Stimulated activated CD8-positive, alpha-beta memory T cell treated with anti-CD3 and anti-CD28 coated beads, Interleukin-2, amount 100 ng/mL, for 48 hours (primary cell): ENCODE measurements around the gene KCTD14.
"Not testable (repeated sequence)": the region's sequence is repeated elsewhere in the genome, so short reads cannot be mapped to it uniquely, and the experiment has no call there.

Experiments used
- DNase-seq, 2 donors: peaks; one replicate each; pipeline ENCODE4 v3.0.0-alpha.2; 2020; ENCODE audit warnings: low read depth in 2 of 2

KCTD14 gene

DNA sequence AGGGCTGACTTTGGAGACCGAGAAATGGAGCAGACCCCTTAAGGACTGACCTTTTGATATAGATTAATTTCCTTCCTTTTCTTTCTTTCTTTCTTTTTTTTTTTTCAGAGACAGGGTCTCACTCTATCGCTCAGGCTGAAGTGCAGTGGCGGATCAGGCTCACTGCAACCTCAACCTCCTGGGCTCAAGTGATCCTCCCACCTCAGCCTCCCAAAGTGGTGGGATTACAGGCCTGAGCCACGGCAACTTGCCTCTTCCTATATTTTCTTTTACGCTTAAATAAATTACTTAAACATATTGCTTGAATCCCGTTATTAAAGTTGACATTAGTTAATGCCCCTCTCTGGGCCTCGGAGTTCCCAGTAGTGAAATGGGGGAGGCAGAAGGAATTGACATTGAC, 350 bp upstream of the KCTD14 start:
- DNase-seq = no peak

DNA sequence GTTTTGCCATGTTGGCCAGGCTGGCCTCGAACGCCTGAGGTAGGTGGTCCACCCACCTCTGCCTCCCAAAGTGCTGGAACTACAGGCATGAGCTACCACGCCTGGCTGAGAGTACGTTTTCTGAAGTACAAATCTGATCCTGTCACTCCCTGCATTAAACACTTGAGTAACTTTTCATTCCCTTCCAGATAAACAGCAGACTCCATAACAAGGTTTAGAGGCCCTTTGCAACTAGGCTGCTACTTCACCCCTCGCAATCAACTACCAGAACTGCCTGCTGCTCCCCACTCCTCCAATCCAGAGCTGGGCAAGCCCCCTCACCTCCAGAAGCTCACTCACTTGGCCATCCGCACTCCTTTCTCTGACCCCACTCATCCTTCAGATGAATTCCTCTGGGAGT, 1.5 kb downstream of the KCTD14 start:
- no peak for DNase-seq

DNA sequence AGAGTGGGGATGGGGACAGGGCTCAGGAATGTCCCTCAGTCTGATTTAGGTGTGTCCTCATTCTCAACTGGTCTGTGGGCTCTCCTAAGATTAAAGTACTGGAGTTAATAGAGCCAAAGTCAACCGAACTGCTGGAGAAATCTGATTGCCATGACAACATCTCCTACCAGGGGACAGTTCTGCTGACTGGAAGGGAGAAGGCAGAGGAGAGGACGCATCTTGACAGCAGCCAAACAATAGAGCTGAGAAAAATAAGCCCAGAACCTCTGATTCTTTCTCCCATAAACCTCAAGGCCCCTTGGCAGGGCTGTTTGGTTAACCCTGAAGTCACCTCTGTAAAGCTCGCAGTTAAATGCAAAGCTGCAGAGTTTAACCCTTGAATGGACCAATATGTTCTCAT, 2.8 kb downstream of the KCTD14 start:
- no peak for DNase-seq

DNA sequence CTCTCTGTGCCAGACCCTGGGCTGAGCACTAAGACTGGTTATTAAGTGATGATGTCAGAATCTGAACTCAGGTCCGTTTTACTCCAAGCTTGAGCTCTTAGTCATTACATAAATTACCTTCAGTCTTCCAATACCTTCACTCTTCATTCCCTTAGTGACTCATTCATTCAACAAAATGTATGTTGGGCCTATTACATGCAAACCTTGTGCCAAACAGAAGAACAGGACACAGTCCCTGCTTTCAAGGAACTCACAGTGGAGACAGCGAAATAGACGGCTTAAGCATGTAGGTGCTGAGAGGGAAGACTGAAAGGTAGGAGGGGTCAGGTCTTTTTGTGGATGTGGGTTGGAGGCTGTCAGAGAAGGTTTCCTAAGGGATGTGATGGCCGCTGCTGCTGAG, 3.3 kb downstream of the KCTD14 start:
- DNase-seq = no peak

DNA sequence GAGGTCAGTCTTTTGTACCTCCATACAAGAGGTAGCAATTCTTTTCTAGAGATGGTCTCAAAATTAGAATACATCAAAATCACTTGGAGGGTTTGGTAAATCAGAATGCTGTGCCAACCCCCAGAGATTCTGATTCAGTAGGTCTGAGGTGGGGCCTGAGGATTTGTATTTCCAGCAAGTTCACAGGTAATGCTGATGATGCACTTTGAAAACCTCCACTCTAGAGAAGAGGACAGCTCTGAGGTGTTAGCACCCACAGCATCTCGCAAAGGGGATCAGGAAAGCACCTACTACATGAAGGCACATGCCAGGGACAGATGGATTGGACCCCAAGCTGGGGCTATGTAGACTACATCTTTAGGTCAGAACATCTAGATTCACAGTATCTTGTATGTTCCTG, 7.2 kb downstream of the KCTD14 start:
- DNase-seq = no peak

DNA sequence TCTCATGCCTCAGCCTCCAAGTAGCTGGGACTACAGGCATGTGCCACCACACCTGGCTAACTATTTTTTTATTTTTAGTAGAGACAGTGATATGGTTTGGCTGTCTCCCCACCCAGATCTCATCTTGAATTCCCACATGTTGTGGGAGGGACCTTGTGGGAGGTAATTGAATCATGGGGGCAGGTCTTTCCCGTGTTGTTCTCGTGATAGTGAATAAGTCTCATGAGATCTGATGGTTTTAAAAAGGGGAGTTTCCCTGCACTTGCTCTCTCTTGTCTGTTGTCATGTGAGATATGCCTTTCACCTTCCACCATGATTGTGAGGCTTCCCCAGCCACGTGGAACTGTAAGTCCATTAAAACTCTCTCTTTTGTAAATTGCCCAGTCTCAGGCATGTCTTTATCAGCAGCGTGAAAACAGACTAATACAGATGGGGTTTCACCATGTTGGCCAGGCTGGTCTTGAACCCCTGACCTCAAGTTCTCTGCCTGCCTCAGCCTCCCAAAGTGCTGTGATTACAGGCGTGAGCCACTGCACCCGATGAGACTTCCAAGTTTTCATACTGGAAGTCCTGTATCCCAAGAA, 8.0 kb downstream of the KCTD14 start:
- not testable (repeated sequence) for DNase-seq

DNA sequence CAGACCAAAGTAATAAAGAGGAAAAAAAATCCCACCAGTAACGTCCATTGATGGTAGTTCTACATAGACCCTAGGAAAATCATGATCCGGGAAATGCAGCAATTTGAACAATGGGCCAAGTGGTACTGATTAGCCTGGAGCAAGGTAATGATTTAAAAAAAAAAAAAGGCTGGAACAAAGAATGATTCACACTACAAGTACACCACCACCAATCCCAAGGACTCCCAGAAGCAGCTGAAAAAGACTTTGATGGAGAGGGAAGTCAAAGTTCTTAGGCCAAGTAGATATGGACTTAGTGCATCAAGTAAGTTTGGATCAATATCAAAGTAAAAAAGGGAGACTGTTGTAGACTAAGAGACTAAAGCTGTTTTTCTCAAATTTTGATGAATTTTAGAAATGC, 11.8 kb downstream of the KCTD14 start:
- no peak for DNase-seq

DNA sequence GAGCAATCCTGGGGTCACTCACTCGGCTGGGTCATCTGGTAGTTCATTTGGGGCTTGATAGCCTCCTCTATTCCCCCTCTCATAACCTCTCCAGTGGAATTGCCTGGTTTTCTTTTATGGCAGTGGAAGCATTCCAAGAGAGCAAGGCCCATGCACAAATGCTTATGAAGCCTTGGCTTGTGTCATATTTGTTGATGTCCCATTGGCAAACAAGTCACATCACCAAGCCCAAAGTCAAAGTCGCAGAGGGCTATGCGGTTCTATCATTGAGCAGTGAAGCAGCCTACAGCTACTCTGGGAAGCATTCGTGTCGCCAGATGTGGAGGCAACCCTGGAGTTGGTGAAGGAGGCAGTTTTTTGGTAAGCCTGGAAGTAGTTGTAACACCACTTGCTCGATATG, 12.3 kb downstream of the KCTD14 start:
- DNase-seq = no peak

DNA sequence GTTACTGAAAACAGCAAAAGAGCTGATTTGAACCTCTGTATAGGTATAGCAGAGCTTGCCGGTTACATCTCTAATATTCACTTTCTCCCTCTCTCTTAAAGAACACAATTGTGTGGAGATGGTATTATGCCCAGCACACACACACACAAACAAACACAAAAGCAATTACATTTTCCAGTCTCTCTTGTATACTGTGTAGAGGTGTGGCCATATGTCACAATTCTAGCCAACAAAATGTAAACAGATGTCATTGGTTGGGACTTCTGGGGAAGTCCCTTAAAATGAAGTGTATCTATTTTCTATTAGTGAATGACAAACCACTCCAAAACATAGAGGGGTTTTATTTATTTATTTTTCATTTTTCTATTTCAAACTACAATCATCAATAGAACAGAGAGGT, 12.8 kb downstream of the KCTD14 start:
- DNase-seq = no peak

DNA sequence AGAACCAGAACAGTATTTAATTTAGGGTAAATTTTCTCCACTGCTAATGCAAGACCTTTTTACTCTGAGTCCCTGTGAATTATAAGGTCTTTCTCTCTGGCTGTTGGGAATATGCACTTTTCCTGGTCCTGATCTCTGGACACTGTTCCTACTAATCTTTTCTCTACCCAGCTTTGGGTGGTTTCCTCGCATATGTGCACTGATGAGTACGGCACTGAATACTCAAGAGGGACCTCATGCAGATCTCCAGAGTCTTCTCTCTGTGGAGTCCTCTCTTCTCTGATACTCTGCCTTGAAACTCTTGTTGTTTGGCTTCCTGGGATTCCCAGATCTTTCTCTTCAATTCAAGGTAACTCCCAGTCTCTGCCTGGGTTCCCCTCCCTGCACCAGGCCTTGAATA, 14.0 kb downstream of the KCTD14 start:
- no peak for DNase-seq

DNA sequence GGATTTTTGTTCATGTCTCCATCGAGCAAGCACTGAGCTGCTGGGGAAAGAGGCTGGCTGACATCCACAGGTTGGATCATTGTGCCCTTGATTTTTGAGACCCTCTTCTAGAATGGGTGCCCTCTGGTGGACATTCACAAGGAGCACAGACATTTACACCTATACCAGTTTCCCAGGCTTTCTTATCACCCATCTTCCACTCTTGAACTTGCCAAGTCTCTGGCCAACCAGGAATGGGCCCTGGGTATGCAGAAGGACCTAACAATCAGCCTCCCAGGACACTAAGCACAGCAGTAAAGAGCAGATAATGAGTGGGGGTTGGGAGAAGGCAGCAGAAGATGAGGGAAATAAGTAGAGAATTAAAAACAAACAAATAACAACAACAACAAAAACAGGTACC, 22.9 kb downstream of the KCTD14 start:
- DNase-seq = no peak

DNA sequence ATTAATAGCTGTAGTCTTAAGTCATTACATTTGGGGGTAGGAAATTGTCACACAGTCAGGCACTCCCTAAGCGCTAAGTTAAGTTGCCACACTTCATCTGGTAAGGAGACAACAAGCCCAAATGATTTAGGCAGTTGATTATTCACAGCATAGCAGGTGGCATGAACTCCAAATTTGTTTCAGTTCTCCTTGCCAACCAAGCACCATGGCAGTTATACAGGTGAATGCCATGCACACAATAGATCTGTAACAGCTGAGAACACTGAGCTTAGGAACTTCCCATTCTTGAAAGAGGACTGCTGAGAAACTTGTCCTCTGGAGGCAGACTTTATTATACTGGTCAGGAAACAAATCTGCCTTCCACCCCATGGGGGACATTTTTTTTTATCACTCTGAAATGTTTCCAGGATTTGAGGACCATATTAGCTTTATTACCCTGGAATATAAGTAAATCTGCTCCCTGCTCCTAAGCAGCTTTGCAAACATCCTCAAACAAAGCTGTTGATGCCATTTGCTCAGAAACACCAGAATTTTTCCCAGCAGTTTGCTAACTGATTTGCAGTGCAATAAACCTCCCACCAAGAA, 23.5 kb downstream of the KCTD14 start:
- no peak for DNase-seq

DNA sequence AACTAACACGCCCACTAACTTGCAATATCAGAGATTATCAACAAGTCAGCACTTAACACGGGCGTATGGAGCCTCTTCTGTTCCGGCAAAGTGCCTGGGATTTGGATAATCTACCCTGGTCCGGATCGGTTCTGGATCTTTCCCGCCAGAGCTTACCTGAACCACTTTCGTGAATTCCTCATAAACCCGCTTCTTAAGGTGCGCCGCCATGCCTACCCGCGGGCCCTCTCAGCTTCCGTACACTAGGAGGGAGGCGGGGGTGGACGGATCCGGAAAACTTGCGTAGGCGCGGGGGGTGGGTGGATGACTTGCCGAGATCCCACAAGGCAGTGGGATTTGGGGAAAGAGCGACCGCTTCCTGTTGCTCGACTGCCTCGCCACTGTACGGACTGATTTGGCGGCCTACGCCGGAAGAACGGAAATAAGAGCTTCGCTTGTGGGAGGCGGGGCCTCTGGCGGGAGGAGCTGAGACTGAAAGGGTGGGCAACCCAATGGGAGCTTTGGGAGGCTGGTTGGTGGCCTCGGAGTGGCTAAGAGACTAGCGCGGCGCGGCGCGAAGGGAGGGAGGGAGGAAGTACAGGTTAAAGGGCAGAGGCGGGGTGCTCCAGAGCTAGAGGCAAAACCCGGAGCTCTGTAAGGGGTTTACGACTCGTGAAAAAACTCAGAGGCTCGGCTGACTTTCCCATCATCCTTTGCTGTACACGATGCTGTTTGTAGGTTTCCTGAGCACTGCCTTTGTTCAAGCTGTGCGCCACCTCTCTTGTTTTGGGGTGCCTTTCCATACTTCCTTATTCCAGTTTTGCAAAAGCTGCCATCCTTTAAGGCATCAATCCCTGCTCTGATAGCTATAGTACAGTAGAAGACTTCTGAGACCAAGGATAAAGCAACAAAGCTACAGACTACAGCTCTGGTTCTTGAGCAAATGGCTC, 28.4 kb downstream of the KCTD14 start, which contains the start of gene INTS4:
TSS of gene INTS4 (minus strand) at position 235 of the 929 bp plus-strand sequence. CDS start at position 210, 25 bp downstream.
- peak; percentile 94 to 95 for DNase-seq

DNA sequence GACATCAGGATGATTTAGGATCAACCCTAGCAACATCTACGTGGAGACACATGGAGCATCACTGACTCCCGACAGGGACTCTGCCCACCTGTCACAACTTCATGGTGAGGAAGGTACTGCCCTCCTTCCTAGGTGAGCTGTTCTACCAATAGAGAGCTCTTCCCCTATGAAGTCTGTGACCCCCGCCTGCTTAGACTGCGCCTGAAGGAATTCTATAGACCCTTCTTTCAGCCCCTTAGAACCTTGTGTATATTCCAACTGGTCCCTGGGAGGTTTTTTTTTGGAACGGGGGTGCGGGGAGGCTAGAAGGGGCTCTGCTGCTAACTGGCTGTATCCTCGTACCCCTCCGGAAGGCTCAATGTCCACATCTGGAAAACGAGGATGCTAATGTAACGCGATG, 29.2 kb downstream of the KCTD14 start:
- no peak for DNase-seq

DNA sequence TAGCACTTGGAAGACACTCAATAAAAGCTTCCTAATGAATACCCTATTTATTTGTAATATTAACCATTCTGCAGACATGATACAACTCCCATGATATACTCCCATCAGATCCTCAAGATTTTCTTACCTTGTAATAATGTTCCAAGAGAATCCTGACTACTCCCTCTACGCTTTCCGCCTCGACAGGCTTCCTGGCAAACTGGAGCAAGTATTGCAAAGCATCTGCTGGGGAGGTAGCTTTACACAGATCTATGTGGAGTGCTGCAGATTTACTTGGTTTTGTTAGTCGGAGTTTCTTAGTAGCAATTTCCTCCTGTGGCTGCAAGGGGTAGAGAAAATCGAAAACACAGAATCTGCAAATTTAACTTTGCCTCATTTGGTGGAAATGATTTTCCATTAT, 32.1 kb downstream of the KCTD14 start:
- DNase-seq = no peak

DNA sequence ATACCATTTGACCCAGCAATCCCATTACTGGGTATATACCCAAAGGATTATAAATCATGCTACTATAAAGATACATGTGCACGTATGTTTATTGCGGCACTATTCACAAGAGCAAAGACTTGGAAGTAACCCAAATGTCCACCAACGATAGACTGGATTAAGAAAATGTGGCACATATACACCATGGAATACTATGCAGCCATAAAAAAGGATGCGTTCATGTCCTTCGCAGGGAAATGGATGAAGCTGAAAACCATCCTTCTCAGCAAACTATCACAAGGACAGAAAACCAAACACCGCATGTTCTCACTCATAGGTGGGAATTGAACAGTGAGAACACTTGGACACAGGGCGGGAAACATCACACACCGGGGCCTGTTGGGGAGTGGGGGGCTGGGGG, 36.6 kb downstream of the KCTD14 start:
- not testable (repeated sequence) for DNase-seq

DNA sequence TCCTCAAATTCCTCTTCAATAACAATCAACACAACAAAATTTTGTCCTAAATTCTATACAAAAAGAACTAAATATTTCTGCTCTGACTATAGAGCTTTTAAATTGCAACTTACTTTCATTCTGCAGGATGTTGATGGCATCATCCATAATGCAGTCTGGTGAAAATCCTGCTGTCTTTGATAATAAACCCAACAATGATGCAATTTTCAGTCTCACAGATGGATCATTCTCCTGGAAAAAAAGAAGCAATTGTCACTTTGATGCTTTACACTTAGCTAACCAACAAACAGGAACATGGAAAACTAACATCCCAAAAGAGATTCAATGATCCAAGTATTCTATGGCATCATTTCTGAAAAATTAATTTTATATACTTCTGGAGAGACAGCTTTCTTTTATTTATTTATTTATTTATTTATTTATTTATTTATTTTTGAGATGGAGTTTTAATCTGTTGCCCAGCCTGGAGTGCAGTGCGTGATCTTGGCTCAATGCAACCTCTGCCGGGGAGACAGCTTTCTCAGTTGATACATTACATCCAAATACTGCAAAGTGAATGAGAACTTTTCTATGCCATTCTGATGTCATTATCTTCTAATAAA, 41.6 kb downstream of the KCTD14 start:
- DNase-seq = no peak

DNA sequence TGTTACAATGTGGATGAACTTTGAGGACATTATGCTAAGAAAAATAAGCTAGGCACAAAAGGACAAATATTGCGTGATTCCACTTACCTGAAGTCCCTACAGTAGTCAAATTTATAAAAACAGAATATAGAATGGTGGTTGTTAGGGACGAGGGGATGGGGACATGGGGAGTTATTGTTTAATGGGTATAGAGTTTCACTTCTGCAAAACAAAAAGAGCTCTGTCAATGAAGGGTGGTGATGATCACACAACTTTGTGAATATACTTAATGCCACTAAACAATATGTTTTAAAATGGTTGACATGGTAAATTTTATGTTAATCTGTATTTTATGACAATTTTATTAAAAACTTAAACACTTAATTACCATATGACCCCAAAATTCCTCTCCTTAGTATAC, 54.7 kb downstream of the KCTD14 start:
- no peak for DNase-seq

DNA sequence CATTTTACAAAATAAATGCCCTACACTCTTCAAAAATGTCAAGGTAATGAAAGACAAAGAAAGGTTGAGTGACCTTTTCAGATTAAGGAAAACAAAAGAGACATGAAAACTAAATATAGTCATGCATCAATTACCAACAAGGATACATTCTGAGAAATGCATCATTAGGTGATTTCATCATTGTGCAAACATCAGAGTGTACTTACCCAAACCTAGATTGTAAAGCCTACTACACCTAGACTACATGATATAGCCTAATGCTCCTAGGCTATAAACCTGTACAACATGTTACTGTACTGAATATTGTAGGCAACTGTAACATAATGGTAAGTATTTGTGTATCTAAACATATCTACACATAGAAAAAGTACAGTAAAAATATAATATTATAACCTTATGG, 55.3 kb downstream of the KCTD14 start:
- DNase-seq = no peak

DNA sequence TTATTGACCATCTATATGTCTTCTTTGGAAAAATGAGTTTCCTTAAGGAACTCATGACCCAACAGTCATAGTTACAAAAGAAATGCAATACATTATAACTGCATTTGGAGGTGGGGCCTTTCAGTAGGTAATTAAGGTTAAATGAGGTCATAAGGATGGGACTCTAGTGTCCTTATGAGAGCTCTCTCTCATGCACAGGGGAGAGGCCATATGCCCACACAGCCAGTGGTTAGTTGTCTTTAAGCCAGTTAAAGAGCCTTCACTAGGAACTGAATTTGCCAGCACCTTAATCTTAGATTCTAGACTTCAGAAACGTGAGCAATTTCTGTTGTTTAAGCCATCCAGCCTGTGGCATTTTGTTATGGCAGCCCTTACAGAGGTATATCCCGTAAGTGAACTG, 56.0 kb downstream of the KCTD14 start:
- DNase-seq = no peak

DNA sequence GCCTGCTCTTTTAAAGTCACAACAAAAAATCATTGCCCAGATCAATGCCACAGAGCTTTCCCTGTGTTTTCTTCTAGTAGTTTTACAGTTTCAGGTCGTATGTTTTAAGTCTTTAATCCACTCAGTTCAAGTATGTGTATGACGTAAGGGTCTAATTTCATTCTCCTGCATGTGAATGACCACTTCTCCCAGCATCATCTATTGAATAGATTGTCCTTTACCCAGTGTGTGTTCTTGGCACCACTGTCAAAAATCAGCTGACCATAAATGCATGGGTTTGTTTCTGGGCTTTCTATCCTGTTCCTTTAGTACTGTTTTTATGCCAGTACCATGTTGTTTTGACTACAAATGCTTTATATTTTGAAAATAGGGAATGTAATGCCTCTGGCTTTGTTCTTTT, 56.7 kb downstream of the KCTD14 start:
- no peak for DNase-seq
